Measurements from ENCODE around the gene SEMA7A. TPM values are rescaled to one million over a fixed set of nuclear protein-coding genes. Genes with fewer than 3 reads are reported as not detected.

SEMA7A gene
- total RNA-seq, 1 experiment from 2014 or later: 1.1 TPM

GRCh38 chr15:74417670-74418069, 16.1 kb downstream of the SEMA7A start:
- DNase-seq (ENCODE audit: low spot score): no peak

GRCh38 chr15:74417225-74417624, 16.5 kb downstream of the SEMA7A start:
- DNase-seq (ENCODE audit: low spot score): no peak

- no peak for DNase-seq (ENCODE audit: low spot score)
Observed at GRCh38 chr15:74415966-74416916, 17.5 kb downstream of the SEMA7A start.

GRCh38 chr15:74414603-74415338, 19.0 kb downstream of the SEMA7A start:
- DNase-seq (ENCODE audit: low spot score): no peak

- no peak for DNase-seq (ENCODE audit: low spot score)
Observed at GRCh38 chr15:74414081-74414580, 19.6 kb downstream of the SEMA7A start.

- no peak for DNase-seq (ENCODE audit: low spot score)
Observed at GRCh38 chr15:74413350-74414080, 20.2 kb downstream of the SEMA7A start.

- no peak for DNase-seq (ENCODE audit: low spot score)
Observed at GRCh38 chr15:74412159-74412558, 21.6 kb downstream of the SEMA7A start.

GRCh38 chr15:74411686-74412085, 22.1 kb downstream of the SEMA7A start:
- no peak for DNase-seq (ENCODE audit: low spot score)

- no peak for DNase-seq (ENCODE audit: low spot score)
Observed at GRCh38 chr15:74410502-74410901, 23.3 kb downstream of the SEMA7A start.

- DNase-seq (ENCODE audit: low spot score): no peak
Observed at GRCh38 chr15:74409225-74409624, 24.5 kb downstream of the SEMA7A start.

- no peak for DNase-seq (ENCODE audit: low spot score)
Observed at GRCh38 chr15:74408815-74409214, 24.9 kb downstream of the SEMA7A start.

- DNase-seq (ENCODE audit: low spot score): no peak
Observed at GRCh38 chr15:74408385-74408784, 25.4 kb downstream of the SEMA7A start.

- DNase-seq (ENCODE audit: low spot score): no peak
Observed at GRCh38 chr15:74406992-74407705, 26.6 kb downstream of the SEMA7A start.

GRCh38 chr15:74406517-74406916, 27.2 kb downstream of the SEMA7A start:
- DNase-seq (ENCODE audit: low spot score): no peak

- DNase-seq (ENCODE audit: low spot score): no peak
Observed at GRCh38 chr15:74405823-74406222, 27.9 kb downstream of the SEMA7A start.

- DNase-seq (ENCODE audit: low spot score): no peak
Observed at GRCh38 chr15:74403991-74404563, 29.7 kb downstream of the SEMA7A start.

- no peak for DNase-seq (ENCODE audit: low spot score)
Observed at GRCh38 chr15:74403588-74403919, 30.2 kb downstream of the SEMA7A start.

- no peak for DNase-seq (ENCODE audit: low spot score)
Observed at GRCh38 chr15:74402873-74403587, 30.7 kb downstream of the SEMA7A start.

GRCh38 chr15:74402337-74402841, 31.4 kb downstream of the SEMA7A start:
- no peak for DNase-seq (ENCODE audit: low spot score)
